ENCODE measurements around the gene EEF1AKMT4.

- no peak for TF ChIP-seq CTCF (optimal IDR thresholded peaks at IDR 0.05 in 1 of 3, IDR thresholded peaks at IDR 0.05 in 1 of 3, conservative IDR thresholded peaks at IDR 0.05 in 1 of 3; ENCODE audit: extremely low read depth in 1 of 3, insufficient read depth in 2 of 3, low read length in 3 of 3)
- no peak for TF ChIP-seq EZH2 (IDR thresholded peaks at IDR 0.05; ENCODE audit: low read length)
These were observed 9.5 kb downstream of the EEF1AKMT4 start for GRCh38 chr3:184258926-184259325.
